ENCODE measurements around the gene TBC1D5. TPM values are rescaled to one million over a fixed set of nuclear protein-coding genes. Genes with fewer than 3 reads are reported as not detected.
A peak's percentile ranks its signal among the peaks of the same experiment; 100 is the strongest.

TBC1D5 gene
- total RNA-seq, 2 experiments from 2014 or later = 53.9 to 56.9 TPM

GRCh38 chr3:17459470-17459993, 282.9 kb downstream of the TBC1D5 start:
- no peaks in the 10 kb centered on the region for H3K4me1 Mint-ChIP-seq
- ChIA-PET CTCF (interaction anchor here (1.2 to 1.3 kb wide), 2 partner anchors 11 to 30 kb away, joined by 3 read pairs; no protein-coding TSS in a partner anchor), POLR2A (no interaction called here)
- intact Hi-C loops (cut with DNase I, micrococcal nuclease) = no loop called here
- no peaks in the 10 kb centered on the region for H3K27me3 Mint-ChIP-seq
- H3K36me3 Mint-ChIP-seq (ENCODE audit: low read depth) = peaks cover 7% of the 10 kb centered on the region
- DNase-seq (no peak), ATAC-seq (no peak)
- peaks cover 1% of the 10 kb centered on the region for H3K9me3 Mint-ChIP-seq (ENCODE audit: low read depth)
- no peak overlapping the region for H3K4me3 Mint-ChIP-seq
- H3K27ac Mint-ChIP-seq = no peak overlapping the region

GRCh38 chr3:17456650-17457049, 285.8 kb downstream of the TBC1D5 start:
- POLR2A ChIA-PET = no interaction called here
- H3K36me3 Mint-ChIP-seq (ENCODE audit: low read depth) = peaks cover 5% of the 10 kb centered on the region
- no peak for DNase-seq
- H3K27ac Mint-ChIP-seq = no peak overlapping the region
- peaks cover 3% of the 10 kb centered on the region for H3K9me3 Mint-ChIP-seq (ENCODE audit: low read depth)
- ATAC-seq = no peak
- no peaks in the 10 kb centered on the region for H3K4me1 Mint-ChIP-seq
- no peak overlapping the region for H3K4me3 Mint-ChIP-seq
- CTCF ChIA-PET = no interaction called here
- intact Hi-C loops (cut with DNase I, micrococcal nuclease) = no loop called here
- no peaks in the 10 kb centered on the region for H3K27me3 Mint-ChIP-seq

GRCh38 chr3:17456046-17456445, 286.4 kb downstream of the TBC1D5 start:
- intact Hi-C loops (cut with DNase I, micrococcal nuclease) = no loop called here
- H3K27ac Mint-ChIP-seq = no peak overlapping the region
- DNase-seq (no peak), ATAC-seq (no peak)
- no peaks in the 10 kb centered on the region for H3K27me3 Mint-ChIP-seq
- H3K9me3 Mint-ChIP-seq (ENCODE audit: low read depth) = peaks cover 3% of the 10 kb centered on the region
- CTCF ChIA-PET = no interaction called here
- POLR2A ChIA-PET = no interaction called here
- H3K36me3 Mint-ChIP-seq (ENCODE audit: low read depth) = peaks cover 8% of the 10 kb centered on the region
- H3K4me3 Mint-ChIP-seq = no peak overlapping the region
- no peaks in the 10 kb centered on the region for H3K4me1 Mint-ChIP-seq

GRCh38 chr3:17444865-17445264, 297.6 kb downstream of the TBC1D5 start:
- H3K4me3 Mint-ChIP-seq = no peak overlapping the region
- H3K9me3 Mint-ChIP-seq (ENCODE audit: low read depth) = no peaks in the 10 kb centered on the region
- no peak overlapping the region for H3K27ac Mint-ChIP-seq
- peaks cover 11% of the 10 kb centered on the region for H3K36me3 Mint-ChIP-seq (ENCODE audit: low read depth)
- ATAC-seq (no peak), DNase-seq (no peak)
- intact Hi-C loops (cut with DNase I, micrococcal nuclease) = no loop called here
- no peaks in the 10 kb centered on the region for H3K4me1 Mint-ChIP-seq
- no peaks in the 10 kb centered on the region for H3K27me3 Mint-ChIP-seq
- POLR2A ChIA-PET = no interaction called here
- CTCF ChIA-PET = interaction anchor here (0.6 to 1.1 kb wide), 2 partner anchors 21 to 397 kb away, joined by 3 to 4 read pairs; no protein-coding TSS in a partner anchor

- Mint-ChIP-seq H3K27ac (no peak overlapping the region), H3K9me3 (ENCODE audit: low read depth) (peaks cover 4% of the 10 kb centered on the region), H3K27me3 (no peaks in the 10 kb centered on the region), H3K36me3 (ENCODE audit: low read depth) (peaks cover 15% of the 10 kb centered on the region), H3K4me3 (no peak overlapping the region), H3K4me1 (no peaks in the 10 kb centered on the region)
- ATAC-seq = no peak
- no peak for DNase-seq
- ChIA-PET CTCF (no interaction called here), POLR2A (no interaction called here)
- intact Hi-C loops (cut with DNase I, micrococcal nuclease) = no loop called here
Measured at GRCh38 chr3:17443142-17443541, 299.3 kb downstream of the TBC1D5 start.

GRCh38 chr3:17442332-17443049, 299.9 kb downstream of the TBC1D5 start:
- CTCF ChIA-PET = interaction anchor here (0.7 kb wide), 1 partner anchor 76 kb away, joined by 3 read pairs; no protein-coding TSS in a partner anchor
- H3K4me3 Mint-ChIP-seq = no peak overlapping the region

GRCh38 chr3:17433876-17434275, 308.6 kb downstream of the TBC1D5 start:
- no peaks in the 10 kb centered on the region for H3K4me1 Mint-ChIP-seq
- H3K27me3 Mint-ChIP-seq = no peaks in the 10 kb centered on the region
- DNase-seq (no peak), ATAC-seq (no peak)
- peaks cover 6% of the 10 kb centered on the region for H3K36me3 Mint-ChIP-seq (ENCODE audit: low read depth)
- H3K9me3 Mint-ChIP-seq (ENCODE audit: low read depth) = peaks cover 8% of the 10 kb centered on the region
- no peak overlapping the region for H3K4me3 Mint-ChIP-seq
- ChIA-PET CTCF (interaction anchor here (0.9 kb wide), 1 partner anchor 20 kb away, joined by 3 read pairs; no protein-coding TSS in a partner anchor), POLR2A (no interaction called here)
- no peak overlapping the region for H3K27ac Mint-ChIP-seq
- intact Hi-C loops (cut with DNase I, micrococcal nuclease) = no loop called here

More at GRCh38 chr3:17442332-17443049, 299.9 kb downstream of the TBC1D5 start:
- ATAC-seq = no peak
- Mint-ChIP-seq H3K27me3 (no peaks in the 10 kb centered on the region), H3K36me3 (ENCODE audit: low read depth) (peaks cover 18% of the 10 kb centered on the region), H3K9me3 (ENCODE audit: low read depth) (peaks cover 8% of the 10 kb centered on the region), H3K4me1 (no peaks in the 10 kb centered on the region), H3K27ac (no peak overlapping the region)
- intact Hi-C loops (cut with DNase I, micrococcal nuclease) = no loop called here
- DNase-seq = no peak
- POLR2A ChIA-PET = no interaction called here

GRCh38 chr3:17432236-17432635, 310.2 kb downstream of the TBC1D5 start:
- intact Hi-C loops (cut with DNase I, micrococcal nuclease) = no loop called here
- Mint-ChIP-seq H3K27ac (no peak overlapping the region), H3K4me1 (no peaks in the 10 kb centered on the region)

GRCh38 chr3:17431484-17432045, 310.9 kb downstream of the TBC1D5 start:
- H3K27me3 Mint-ChIP-seq = no peaks in the 10 kb centered on the region
- no peaks in the 10 kb centered on the region for H3K36me3 Mint-ChIP-seq (ENCODE audit: low read depth)
- POLR2A ChIA-PET = no interaction called here
- no peaks in the 10 kb centered on the region for H3K9me3 Mint-ChIP-seq (ENCODE audit: low read depth)
- no peak for ATAC-seq
- intact Hi-C loops (cut with DNase I, micrococcal nuclease) = loop anchor here (1.0 kb wide), 1 partner anchor 410 kb away; no protein-coding TSS in a partner anchor
- H3K4me3 Mint-ChIP-seq = no peak overlapping the region
- no peak for DNase-seq
- CTCF ChIA-PET = interaction anchor here (1.0 to 2.3 kb wide), 2 partner anchors 409 to 1557 kb away, joined by 5 to 8 read pairs; no protein-coding TSS in a partner anchor
- no peak overlapping the region for H3K27ac Mint-ChIP-seq
- no peaks in the 10 kb centered on the region for H3K4me1 Mint-ChIP-seq

More at GRCh38 chr3:17432236-17432635, 310.2 kb downstream of the TBC1D5 start:
- ATAC-seq (no peak), DNase-seq (no peak)
- POLR2A ChIA-PET = no interaction called here
- CTCF ChIA-PET = interaction anchor here (1.0 to 2.3 kb wide), 2 partner anchors 409 to 1556 kb away, joined by 5 to 8 read pairs; no protein-coding TSS in a partner anchor
- Mint-ChIP-seq H3K27me3 (no peaks in the 10 kb centered on the region), H3K9me3 (ENCODE audit: low read depth) (no peaks in the 10 kb centered on the region), H3K4me3 (no peak overlapping the region), H3K36me3 (ENCODE audit: low read depth) (no peaks in the 10 kb centered on the region)

GRCh38 chr3:17431004-17431403, 311.4 kb downstream of the TBC1D5 start:
- Mint-ChIP-seq H3K27me3 (no peaks in the 10 kb centered on the region), H3K9me3 (ENCODE audit: low read depth) (no peaks in the 10 kb centered on the region), H3K36me3 (ENCODE audit: low read depth) (no peaks in the 10 kb centered on the region), H3K4me1 (no peaks in the 10 kb centered on the region), H3K4me3 (no peak overlapping the region), H3K27ac (no peak overlapping the region)
- CTCF ChIA-PET = interaction anchor here (2.3 to 3.0 kb wide), 2 partner anchors 411 to 1558 kb away, joined by 5 to 25 read pairs; no protein-coding TSS in a partner anchor
- ATAC-seq = peak; percentile 42
- DNase-seq = no peak
- intact Hi-C loops (cut with DNase I, micrococcal nuclease) = loop anchor here (1.0 kb wide), 1 partner anchor 410 kb away; no protein-coding TSS in a partner anchor
- POLR2A ChIA-PET = no interaction called here

GRCh38 chr3:17430582-17430981, 311.8 kb downstream of the TBC1D5 start:
- no peaks in the 10 kb centered on the region for H3K4me1 Mint-ChIP-seq
- no peak overlapping the region for H3K27ac Mint-ChIP-seq
- ChIA-PET POLR2A (no interaction called here), CTCF (interaction anchor here (2.3 to 3.0 kb wide), 2 partner anchors 411 to 1558 kb away, joined by 5 to 25 read pairs; no protein-coding TSS in a partner anchor)
- no peak overlapping the region for H3K4me3 Mint-ChIP-seq
- no peaks in the 10 kb centered on the region for H3K9me3 Mint-ChIP-seq (ENCODE audit: low read depth)
- H3K36me3 Mint-ChIP-seq (ENCODE audit: low read depth) = no peaks in the 10 kb centered on the region
- intact Hi-C loops (cut with DNase I, micrococcal nuclease) = no loop called here
- no peaks in the 10 kb centered on the region for H3K27me3 Mint-ChIP-seq
- no peak for DNase-seq
- no peak for ATAC-seq
